ENCODE measurements around the gene MTCL1. TPM values are rescaled to one million over a fixed set of nuclear protein-coding genes. Genes with fewer than 3 reads are reported as not detected.

Gene MTCL1
- total and polyA plus RNA-seq, 10 of the 15 experiments (the other 5 are each of a cell fraction or from before 2014, with no cell fraction given), result 0.03 to 0.36 (median 0.13) TPM; not detected in 4

GRCh38 chr18:8799001-8799400 lies 93.6 kb downstream of the MTCL1 start:
- no peak for FAIRE-seq
- Histone ChIP-seq H3K27ac (ENCODE audit: control insufficient read depth, insufficient read depth) (no peak overlapping the region), H2AFZ (ENCODE audit: control insufficient read depth, low read depth, low read length) (no peak overlapping the region), H3K4me3 (no peak overlapping the region), H3K9ac (ENCODE audit: control insufficient read depth, insufficient read depth, low read length) (no peak overlapping the region), H3K4me2 (ENCODE audit: control insufficient read depth, insufficient read depth) (no peak overlapping the region), H3K27me3 (replicated peaks in 1 of 2; ENCODE audit: control insufficient read depth in 2 of 2, insufficient read depth in 2 of 2, low read length in 1 of 2) (no peaks in the 10 kb centered on the region; a peak in 1 of 4 replicates), H3K9me3 (replicated peaks; ENCODE audit: control insufficient read depth, insufficient read depth, low read length) (no peaks in the 10 kb centered on the region), H3K79me2 (ENCODE audit: control insufficient read depth, insufficient read depth, low read length) (no peaks in the 10 kb centered on the region), H3K4me1 (ENCODE audit: control insufficient read depth, insufficient read depth, low read length) (no peaks in the 10 kb centered on the region), H4K20me1 (ENCODE audit: control insufficient read depth, insufficient read depth) (no peaks in the 10 kb centered on the region), H3K36me3 (ENCODE audit: control insufficient read depth in 2 of 2, insufficient read depth in 2 of 2, low read length in 1 of 2) (no peaks in the 10 kb centered on the region)
- in situ Hi-C loops (cut with MboI), result no loop called here
- WGBS (ENCODE audit: insufficient coverage, insufficient replicate concordance, low lambda C conversion rate, missing lambda C conversion rate), result 44% methylated on average over 11 of the region's 11 CpGs
- DNase-seq (ENCODE audit: low read depth, low spot score), result no peak
- RAD21 ChIA-PET (ENCODE audit: unreplicated experiment), result no interaction called here
- intact Hi-C loops (cut with micrococcal nuclease; ENCODE audit: unreplicated experiment), result no loop called here
- POLR2A ChIA-PET, result no interaction called here
- CTCF ChIA-PET, result no interaction called here
- BruUV-seq (replicated peaks), result no TSS peak
- SMC1A ChIA-PET (ENCODE audit: uncharacterized antibody, unreplicated experiment), result interaction anchor here (1.7 kb wide), 1 partner anchor 12 kb away, joined by 4 read pairs; no protein-coding TSS in a partner anchor
- TF ChIP-seq SREBF1 (IDR thresholded peaks at IDR 0.05; ENCODE audit: low read length) (no peak), ZNF384 (IDR thresholded peaks at IDR 0.05; ENCODE audit: borderline replicate concordance, low read depth, low read length) (no peak), ELK1 (IDR thresholded peaks at IDR 0.05; ENCODE audit: low read depth, low read length) (no peak), ZNF622 (IDR thresholded peaks at IDR 0.05) (no peak), ZBTB4 (CRISPR knock-in tag; IDR thresholded peaks at IDR 0.05) (no peak), POLR2AphosphoS5 (IDR thresholded peaks at IDR 0.05; ENCODE audit: low read length) (no peak), DPF2 (IDR thresholded peaks at IDR 0.05) (no peak), NR2F1 (conservative IDR thresholded peaks at IDR 0.05) (no peak), ZBED1 (IDR thresholded peaks at IDR 0.05; ENCODE audit: borderline replicate concordance) (no peak), FOXM1 (IDR thresholded peaks at IDR 0.05; ENCODE audit: low read depth, low read length) (no peak), NRF1 (conservative IDR thresholded peaks at IDR 0.05; ENCODE audit: low read depth, low read length) (no peak), STAT3 (IDR thresholded peaks at IDR 0.05; ENCODE audit: low read depth, low read length) (no peak), RAD51 (IDR thresholded peaks at IDR 0.05) (no peak), ASH2L (IDR thresholded peaks at IDR 0.05; ENCODE audit: borderline replicate concordance, low read depth) (no peak), SUPT20H (IDR thresholded peaks at IDR 0.05; ENCODE audit: borderline replicate concordance, control insufficient read depth, low read depth, low read length) (no peak), NFXL1 (IDR thresholded peaks at IDR 0.05; ENCODE audit: borderline replicate concordance) (no peak), PML (IDR thresholded peaks at IDR 0.05; ENCODE audit: low read length) (no peak), HSF1 (IDR thresholded peaks at IDR 0.05; ENCODE audit: low read depth, low read length) (no peak), EZH2 (IDR thresholded peaks at IDR 0.05; ENCODE audit: borderline replicate concordance, control insufficient read depth, low read depth, low read length) (no peak)
- ATAC-seq, result no peak

Data from GM12878 (cell line).